ENCODE results near the gene PSMG1.
"Not testable (repeated sequence)": the region's sequence is repeated elsewhere in the genome, so short reads cannot be mapped to it uniquely, and the experiment has no call there.

PSMG1 gene

DNA sequence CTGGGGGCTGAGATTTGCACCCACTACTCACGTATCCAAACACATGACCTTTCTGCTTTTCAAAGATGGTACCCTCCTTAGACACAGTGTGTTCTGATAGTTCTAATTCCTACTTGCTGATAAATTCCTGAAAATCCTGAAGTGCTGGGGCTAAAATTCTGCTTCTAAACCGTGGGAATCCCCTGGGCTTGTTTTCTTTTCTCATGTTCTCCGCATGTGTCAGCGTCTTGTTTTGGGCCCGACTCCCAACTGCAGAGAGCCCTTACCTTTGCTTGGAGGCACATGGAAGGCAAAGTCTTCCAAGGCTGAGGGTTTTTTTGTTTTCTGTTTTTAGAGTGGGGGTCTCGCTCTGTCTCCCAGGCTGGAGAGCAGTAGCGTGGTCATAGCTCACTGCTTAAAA lies 27.2 kb downstream of the PSMG1 start:
- DNase-seq (ENCODE audit: low read depth), result no peak

DNA sequence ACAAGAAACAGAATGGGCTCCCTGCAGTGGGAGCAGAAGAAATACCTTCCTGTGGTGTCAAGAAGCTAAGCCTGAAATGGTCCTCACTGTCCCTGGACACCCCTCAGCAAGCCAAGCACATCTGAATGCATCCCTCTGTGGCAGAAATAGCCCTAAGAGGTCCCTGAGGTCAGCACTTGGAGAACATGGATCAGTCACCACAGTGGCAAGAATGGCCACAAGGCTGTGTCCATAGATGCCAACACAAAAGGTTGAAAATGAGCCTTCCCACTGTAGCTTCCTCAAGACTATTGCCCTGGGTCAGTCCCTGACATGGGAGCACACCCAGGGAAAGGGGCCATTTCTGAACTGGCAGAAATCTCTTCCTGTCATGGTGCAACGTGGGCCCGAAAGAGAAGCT lies 27.7 kb downstream of the PSMG1 start:
- no peak for DNase-seq (ENCODE audit: low read depth)

DNA sequence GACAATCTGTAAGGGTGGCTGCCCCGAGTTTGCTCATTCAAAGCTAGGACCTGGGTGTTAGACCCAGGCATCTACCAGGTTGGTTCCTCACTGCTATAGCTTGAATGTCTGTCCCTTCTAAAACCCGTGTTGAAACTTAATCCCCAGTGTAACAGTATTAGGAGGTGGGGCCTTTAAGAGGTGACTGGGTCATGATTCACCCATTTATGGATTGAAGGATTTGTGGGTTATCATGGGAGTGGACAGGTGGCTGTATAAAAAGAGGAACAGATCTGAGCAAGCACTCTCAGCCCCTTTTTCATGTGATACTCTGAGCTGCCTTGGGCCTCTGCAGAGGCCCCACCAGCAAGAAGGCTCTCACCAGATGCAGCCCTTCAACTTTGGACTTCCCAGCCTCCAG lies 29.4 kb downstream of the PSMG1 start:
- DNase-seq (ENCODE audit: low read depth), result no peak

DNA sequence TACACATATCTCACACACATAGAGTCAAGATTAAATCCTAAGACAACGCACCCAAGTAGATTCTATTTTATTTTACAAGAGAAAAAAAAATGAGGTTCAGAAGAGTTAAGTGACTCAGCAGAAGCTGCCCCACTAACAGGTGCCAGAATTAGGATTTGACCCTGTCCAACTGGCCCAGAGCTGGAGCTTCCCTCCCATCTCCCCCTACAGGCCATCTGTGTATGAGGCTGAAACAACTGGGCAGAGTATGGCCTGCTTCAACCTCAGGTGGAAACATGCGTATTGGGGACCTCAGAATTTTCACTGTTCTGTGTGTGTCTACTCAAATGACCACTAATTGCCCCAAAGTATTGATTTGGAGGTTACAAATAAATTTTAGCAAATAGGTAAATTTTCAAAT lies 29.9 kb downstream of the PSMG1 start:
- DNase-seq (ENCODE audit: low read depth), result no peak

DNA sequence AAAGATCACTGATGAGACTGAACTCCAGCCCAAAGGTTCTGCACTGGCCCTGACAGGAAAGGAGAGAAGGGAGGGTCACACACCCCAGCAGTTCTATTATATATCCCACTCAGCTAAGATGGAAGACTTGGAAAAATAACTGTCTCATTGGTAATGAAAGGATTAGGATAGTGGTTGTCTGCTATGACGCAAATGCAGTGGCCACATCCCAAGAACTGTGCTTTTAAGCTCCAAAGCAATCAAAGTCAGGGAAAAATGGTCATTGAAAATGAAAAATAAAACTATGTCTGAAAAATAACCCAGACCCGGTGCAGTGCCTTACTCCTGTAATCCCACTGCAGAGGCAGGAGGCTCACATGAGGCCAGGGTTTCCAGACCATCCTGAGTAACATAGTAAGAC lies 31.0 kb downstream of the PSMG1 start:
- DNase-seq (ENCODE audit: low read depth), result no peak

DNA sequence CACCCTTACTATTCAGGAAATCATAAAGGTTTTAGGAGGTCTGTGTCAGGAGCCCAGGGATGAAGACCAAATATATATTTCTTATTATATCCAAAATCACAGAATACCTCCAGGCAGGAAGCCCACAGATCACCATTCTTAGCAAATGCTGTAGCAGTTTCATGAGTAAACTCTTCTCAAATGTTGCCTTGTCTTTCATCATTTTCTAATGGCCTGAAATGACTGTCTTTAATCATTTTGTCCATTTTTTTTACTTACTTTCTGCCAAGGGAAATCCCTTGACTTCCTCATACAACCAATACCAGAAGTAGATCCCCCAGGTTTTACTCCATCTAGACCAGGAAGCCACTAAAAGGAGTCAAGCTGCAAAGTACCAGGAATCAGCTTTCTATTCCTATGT lies 32.4 kb downstream of the PSMG1 start:
- no peak for DNase-seq (ENCODE audit: low read depth)

DNA sequence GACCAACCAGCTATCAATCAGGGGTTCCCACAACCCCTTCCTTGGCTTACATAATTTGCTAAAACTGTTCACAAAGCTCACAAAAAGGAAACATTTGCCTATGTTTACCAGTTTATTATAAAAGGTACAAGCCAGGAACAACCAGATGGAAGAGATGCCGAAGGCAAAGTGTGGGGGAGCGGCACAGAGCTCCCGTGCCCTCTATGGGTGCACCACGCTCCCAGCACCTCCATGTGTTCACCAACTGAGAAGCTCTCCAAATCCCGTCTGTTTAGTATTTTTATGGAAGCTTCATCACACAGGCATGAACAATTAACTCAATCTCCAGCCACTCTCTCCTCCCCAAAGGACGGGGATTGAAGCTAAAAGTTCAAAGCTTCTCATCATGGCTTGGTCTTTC lies 32.9 kb downstream of the PSMG1 start:
- no peak for DNase-seq (ENCODE audit: low read depth)

DNA sequence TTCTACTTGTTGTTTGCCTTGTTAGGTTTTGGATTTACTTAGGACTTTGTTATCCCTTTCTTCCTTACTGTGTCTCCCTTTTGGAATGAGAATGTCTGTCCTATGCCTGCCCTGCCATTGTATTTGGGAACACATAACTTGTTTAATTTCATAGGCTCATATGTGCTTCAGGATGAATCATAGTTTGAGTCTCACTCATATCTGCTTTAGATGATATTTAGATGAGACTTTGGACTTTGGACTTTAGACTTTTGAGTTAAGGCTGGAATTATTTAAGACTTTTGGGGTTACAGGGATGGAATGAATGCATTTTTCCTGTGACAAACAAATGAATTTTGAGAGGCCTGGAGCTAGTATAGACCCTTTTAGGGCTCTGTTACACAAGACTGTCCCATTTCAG lies 33.4 kb downstream of the PSMG1 start:
- DNase-seq (ENCODE audit: low read depth), result no peak

DNA sequence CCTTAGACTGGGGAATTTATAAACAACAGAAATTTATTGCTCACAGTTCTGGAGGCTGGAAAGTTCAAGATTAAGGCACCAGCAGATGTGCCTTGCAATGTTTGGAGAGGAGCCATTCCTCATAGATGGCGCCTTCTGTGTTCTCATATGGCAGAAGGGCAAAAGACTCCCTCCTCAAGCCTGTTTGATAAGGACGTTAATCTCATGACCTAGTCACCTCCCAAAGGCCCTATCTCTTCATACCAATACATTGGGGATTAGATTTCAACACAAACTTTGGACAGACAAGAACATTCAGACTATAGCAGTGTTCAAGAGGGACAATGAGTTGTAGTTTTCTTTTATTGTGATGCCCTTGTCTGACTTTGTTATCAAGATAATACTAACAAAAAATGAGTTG lies 34.3 kb downstream of the PSMG1 start:
- no peak for DNase-seq (ENCODE audit: low read depth)

DNA sequence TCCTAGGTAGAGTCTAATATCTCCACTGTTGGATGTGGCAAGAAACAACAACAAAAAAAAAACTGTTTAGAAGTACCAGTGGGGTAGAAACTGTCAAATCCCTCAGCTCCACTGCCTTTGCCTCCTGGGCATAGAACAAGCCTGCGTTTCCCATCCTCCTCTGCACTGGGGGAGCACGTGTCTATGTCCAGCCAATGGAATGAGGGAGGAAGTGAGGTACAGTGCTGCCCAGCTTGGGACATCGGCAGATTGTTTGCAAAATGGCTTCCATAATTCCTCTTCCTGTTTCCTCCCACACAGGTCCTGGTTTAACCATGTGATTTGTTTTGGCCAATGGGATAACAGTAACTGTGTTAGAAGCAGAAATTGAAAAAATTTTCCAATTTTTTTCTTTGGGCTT lies 39.1 kb downstream of the PSMG1 start:
- no peak for DNase-seq (ENCODE audit: low read depth)

DNA sequence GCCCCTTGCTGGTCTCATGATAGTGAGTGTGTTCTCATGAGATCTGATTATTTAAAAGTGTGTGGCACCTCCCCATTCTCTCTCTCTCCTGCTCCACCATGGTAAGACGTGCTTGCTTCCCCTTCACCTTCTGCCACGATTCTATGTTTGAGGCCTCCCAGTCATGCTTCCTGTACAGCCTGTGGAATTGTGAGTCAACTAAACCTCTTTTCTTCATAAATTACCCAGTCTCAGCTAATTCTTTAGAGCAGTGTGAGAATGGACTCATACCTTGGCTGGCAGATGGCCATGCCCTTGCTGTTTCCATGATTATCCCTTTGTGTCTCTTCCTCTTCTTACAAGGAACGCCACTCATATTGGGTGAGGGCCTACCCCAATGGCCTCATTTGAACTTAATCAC lies 40.3 kb downstream of the PSMG1 start:
- DNase-seq (ENCODE audit: low read depth), result no peak

DNA sequence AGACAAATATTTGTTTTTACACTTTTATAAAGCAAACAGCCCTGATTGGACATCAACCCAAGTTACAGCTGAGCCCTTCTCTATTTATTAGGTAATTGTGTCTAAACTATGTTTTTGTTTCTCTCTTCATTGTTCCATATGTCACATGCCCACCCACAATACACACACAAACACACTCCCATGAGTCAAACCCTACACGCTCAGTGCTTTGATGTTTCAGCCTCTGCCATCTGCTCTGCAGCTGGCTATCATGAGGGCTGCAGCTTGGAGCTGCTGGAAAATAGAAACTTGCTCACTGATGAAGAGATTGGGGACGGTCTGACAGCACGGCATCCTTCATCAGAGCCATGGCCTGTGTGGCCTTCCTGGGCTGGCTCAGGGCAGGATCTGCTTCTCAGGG lies 41.7 kb downstream of the PSMG1 start:
- DNase-seq (ENCODE audit: low read depth), result no peak

DNA sequence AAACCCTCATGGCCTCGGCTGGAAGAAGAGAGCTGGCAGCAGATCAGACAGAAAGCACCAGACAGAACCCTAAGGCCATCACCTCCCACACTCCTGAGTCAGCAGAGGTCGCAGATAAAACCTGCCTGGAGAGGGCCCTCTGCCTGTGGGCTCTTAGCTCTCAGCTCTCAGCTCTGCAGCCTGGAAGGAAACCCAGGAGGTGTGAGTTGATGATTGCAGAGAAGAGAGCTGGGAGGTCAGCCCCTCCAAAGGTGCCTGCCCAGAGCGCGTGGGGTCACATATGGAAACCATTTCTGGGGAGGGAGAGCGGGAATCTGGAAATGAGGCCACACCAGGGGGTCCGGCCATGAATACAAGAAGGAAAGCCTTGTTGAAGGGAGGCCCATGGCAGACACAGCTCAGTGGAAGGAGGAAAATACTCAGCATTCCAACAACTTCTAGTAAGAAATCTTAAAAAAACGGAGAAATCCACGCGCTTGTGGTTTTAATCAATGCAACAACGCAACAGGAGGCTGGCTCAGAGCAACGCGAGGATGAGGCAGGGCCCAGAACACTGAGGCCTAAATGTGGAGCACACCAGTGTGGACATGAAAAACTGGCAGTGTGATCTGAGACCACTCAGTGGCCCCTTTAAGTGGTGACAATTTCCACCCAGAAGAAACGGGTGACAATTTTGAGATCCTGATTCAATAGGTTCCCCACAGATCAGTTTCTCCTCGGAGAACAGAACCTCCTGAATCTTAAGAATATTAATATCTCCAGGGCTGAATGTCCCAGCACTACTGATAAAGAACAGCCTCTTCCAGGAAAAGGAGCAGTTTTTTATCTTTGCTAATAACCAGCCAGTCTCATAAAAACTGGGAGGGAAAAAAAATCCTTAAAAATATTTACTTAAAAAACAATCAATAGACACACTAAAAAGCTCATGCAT lies 45.7 kb downstream of the PSMG1 start:
- DNase-seq (ENCODE audit: low read depth), result no peak

DNA sequence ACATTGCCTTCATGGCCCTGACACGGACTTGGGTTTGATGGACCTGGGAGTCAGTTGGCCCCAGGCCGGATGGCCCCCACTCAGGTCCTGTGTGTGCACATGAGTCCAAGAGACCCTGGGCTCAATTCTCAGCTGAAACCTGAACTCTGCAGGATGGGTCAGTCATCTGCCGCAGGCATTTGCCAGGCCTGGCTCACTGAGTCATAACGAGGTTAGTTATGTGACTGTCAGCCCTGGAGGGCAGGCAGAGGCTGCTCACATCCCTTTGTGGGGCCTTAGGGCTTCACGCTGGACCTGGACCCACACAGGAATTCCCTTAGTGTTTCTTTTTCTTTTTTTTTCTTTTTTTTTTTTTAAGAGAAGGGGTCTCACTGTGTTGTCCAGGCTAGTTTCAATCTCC lies 46.5 kb downstream of the PSMG1 start:
- DNase-seq (ENCODE audit: low read depth), result no peak

DNA sequence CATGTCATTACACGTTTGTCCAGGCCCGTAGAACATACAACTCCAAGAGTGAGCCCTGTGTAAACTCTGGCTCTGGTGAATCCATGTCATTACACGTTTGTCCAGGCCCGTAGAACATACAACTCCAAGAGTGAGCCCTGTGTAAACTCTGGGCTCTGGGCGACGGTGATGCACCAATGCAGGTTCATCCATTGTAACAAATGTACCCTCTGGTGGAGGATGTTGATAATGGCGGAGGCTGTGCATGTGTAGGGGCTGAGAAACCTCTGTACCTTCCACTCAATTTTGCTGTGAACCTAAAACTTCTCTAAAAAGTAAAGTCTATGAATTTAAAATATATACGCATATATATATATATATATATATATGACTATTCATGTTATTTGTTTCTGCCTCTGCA lies 47.1 kb downstream of the PSMG1 start:
- DNase-seq (ENCODE audit: low read depth), result not testable (repeated sequence)

DNA sequence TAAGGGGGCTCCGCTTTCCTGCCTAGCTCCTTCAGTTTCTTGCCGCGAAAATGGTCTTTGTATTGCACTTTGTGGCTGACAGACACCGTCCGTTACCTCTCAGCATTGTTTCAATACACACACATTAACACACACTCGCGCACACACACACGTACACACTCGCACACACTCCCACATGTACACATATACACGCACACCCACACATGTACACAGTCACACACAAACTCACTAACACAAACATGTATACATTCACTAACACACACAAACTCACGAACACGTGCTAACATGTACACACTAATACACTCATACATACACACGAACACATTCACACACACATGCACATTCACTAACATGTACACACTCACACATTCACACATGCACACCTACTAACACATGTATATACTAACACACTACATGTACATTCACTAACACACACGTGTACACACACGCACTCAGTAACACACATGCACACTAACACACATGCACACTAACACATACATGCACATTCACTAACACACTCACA lies 48.9 kb downstream of the PSMG1 start:
- DNase-seq (ENCODE audit: low read depth), result no peak

DNA sequence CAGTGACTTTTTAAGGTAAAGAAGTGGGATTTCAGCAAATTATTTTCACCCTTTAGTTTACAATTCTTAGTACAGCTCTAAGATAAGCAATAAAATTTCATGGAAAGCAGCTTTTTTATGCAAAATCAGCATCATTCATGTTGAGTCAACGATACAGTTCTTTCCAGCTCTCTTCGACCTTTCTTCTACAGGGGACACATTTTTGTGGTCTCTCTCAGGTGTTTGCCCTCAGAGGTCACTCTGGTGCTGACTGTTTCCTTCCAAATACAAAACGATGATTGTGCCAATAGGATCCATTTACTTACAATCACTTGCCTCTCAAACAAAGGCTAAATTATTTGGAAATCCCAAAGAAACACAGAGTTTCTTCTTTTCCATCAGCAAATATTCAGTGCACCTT lies 51.0 kb downstream of the PSMG1 start:
- no peak for DNase-seq (ENCODE audit: low read depth)

DNA sequence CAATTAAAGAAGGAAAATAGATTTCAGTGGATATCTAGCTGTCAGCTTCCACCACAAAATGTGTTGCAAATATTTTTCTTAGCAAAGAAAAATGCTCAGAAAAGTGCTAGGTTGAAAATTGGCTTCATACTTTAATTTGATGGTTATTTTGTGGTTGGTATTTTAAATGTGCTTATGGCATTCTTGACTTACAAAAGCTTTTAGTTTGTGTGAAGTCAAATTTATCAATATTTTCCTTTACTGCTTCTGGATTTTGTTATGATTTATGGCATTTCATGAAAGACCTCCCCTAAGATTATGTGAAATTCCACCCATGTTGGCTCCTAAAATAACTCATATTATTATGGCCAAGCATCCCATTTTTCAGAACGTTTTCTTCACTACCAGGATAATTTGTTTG lies 51.5 kb downstream of the PSMG1 start:
- DNase-seq (ENCODE audit: low read depth), result no peak

DNA sequence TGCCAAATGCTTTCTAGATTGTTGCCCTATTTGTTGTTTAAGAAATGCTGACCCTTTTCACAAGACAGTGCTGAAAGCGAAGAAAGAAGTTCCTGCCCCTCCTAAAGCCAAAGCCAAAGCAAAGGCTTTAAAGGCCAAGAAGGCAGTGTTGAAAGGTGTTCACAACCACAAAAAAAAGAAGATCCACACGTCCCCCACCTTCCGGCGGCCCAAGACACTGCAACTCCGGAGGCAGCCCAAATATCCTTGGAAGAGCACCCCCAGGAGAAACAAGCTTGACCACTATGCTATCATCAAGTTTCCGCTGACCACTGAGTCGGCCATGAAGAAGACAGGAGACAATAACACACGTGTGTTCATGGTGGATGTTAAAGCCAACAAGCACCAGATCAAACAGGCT lies 55.7 kb downstream of the PSMG1 start:
- no peak for DNase-seq (ENCODE audit: low read depth)

DNA sequence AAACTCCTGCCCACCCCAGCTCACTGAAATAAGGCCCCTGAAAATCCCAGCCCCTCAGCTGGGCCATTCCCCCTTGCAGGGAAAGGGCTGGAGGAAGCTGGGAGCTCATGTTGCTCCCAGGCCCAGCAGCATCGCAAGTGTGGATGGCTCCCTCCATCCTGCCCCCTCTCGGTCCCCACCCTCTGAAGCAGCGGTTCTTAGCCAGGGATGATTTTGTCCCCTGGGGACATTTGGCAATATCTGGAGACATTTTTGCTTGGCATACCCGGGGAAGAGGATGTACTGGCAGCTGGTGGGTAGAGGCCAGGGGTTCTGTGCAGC lies 56.8 kb downstream of the PSMG1 start:
- no peak for DNase-seq (ENCODE audit: low read depth)

DNA sequence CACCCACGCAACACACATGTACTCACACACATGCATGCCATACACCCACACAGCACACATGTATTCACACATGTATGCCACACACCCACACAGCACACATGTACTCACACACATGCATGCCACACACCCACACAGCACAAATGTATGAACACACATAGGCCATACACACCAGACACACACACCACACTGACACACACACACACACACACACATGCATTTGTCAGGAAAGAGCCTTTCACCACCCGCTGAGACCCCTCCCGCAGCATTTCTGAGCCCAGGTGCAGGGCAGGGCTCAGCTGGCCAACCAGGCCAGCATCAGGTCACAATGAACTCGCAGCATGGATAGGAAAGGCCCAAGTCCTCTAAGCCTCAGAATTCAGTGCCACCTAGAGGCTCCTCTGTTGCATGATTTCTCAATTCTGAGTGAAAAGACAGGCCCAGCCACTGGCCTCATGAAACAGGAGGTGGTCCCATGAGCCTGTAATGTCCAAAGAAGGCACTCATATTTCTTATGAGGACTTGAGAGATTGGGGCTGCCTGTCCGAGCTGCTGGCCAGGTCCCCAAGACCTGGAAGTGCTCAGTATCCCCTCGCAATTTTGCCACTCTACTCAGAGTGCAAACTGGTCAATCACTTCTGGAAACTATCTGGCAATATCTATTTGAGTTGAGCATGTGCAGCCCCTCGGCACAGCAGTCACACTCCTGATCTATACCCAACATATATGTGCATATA lies 57.3 kb downstream of the PSMG1 start:
- no peak for DNase-seq (ENCODE audit: low read depth)
